ENCODE measurements around the gene REV3L.

- TF ChIP-seq CTCF (conservative IDR thresholded peaks at IDR 0.05 in 1 of 2, IDR thresholded peaks at IDR 0.05 in 1 of 2; ENCODE audit: extremely low read depth in 1 of 2, insufficient read depth in 1 of 2, low read depth in 1 of 2, low read length in 2 of 2) (no peak), EZH2 (IDR thresholded peaks at IDR 0.05; ENCODE audit: borderline replicate concordance, low read length) (no peak)
Observed at GRCh38 chr6:111354758-111355555, 128.1 kb downstream of the REV3L start.

Data from mammary epithelial cell (primary cell).